Stimulated activated CD8-positive, alpha-beta memory T cell treated with anti-CD3 and anti-CD28 coated beads, Interleukin-15, amount 100 ng/mL, for 1 hour (primary cell): ENCODE data around the gene CREB3.

Experiments
- DNase-seq: peaks from one replicate; pipeline ENCODE4 v3.0.0-alpha.2; 2020; ENCODE audit warnings: low read depth

The CREB3 gene

DNA sequence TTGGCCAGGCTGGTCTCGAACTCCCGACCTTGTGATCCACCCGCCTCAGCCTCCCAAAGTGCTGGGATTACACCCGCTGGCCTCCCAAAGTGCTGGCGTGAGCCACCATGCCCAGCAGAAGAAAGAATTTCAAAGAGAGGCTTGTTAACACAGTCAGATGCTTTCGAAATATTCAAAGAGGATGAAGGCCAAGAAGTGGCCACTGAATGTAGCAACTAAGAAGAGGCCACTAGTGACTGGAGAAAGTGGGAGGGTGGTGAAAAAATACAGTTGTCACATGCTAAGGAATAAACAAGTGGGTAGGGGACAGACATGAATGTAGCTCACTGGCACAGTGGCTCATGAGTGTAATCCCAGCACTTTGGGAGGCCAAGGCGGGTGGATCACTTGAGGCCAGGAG lies 29.8 kb upstream of the CREB3 start:
- no peak for DNase-seq

- no peak for DNase-seq
Observed at GRCh38 chr9:35703906-35704672, 28.4 kb upstream of the CREB3 start.

DNA sequence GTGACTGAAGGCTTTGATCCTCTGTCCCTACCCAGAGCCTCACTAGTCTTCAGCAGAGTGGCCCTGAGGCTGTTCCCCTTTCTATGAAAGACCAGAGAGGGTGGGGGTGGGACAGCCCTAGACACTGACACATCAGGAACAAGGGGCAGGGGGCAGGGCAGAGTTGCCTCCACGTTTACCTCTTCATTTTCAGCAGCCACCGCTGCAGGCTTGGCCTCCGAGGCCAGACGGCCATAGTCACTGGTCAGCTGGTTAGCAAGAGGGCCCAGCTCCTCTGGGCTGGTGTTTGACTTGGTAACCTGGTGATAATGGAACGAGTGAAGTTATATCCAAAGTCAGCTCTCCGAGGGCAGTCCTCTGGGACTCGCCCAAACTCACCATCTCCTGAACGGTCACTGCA lies 27.1 kb upstream of the CREB3 start:
- DNase-seq = no peak

GRCh38 chr9:35705836-35706430 lies 26.5 kb upstream of the CREB3 start:
- DNase-seq = no peak

GRCh38 chr9:35706951-35707350 lies 25.5 kb upstream of the CREB3 start:
- DNase-seq = no peak

DNA sequence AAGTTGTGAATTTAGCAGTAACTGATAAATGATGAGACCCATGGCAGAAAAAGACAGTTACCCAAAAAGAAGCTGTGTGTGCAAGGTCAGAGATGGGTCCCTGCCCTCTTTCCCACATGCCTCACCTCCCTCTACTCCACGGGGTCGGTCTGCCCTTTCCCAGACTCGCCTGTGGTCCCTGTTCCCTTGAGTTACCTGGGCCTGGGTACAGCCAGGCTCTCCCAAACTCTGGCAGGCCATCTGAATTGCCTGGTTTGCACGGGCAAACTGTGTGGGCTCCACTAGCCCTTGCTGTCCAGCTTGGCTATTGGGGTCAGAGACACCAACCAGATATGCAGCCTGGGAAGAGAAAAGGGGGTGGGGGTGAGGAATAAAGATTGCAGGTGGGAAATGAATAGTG lies 24.3 kb upstream of the CREB3 start:
- DNase-seq = no peak

DNA sequence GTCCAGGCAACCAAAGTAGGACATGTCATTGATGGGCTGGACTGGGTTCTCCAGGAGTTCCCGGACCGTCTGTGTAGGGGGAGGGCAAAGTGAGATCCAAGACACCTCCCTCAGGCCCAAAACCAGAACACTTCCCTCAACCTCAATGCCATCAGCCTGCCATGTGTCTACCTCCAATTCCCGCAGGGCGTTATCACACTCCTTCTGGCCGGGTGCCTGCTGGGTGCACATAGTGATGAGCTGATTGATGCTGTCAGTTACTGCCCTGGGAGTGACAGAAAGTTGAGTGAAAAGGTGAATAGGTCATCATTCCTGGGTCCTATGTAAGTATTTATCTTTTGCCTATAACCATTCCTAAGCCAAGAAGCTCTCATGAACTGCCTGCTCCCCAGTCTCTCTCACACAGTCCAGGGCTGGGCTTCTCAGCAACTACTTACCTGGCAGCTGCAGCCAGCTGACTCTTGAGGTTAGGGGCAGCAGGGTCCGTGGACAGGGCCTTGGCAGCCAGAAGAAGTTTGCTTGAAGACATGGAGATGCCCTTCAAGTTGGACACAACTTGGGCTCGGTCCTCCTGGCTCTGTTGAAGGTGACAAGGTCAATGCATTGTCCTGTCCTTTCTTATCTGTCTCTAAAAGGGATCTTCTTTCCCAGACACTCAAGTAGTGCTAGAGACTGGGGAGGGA lies 21.5 kb upstream of the CREB3 start:
- DNase-seq = no peak

- DNase-seq = no peak
Observed at GRCh38 chr9:35711501-35712428, 20.7 kb upstream of the CREB3 start.

DNA sequence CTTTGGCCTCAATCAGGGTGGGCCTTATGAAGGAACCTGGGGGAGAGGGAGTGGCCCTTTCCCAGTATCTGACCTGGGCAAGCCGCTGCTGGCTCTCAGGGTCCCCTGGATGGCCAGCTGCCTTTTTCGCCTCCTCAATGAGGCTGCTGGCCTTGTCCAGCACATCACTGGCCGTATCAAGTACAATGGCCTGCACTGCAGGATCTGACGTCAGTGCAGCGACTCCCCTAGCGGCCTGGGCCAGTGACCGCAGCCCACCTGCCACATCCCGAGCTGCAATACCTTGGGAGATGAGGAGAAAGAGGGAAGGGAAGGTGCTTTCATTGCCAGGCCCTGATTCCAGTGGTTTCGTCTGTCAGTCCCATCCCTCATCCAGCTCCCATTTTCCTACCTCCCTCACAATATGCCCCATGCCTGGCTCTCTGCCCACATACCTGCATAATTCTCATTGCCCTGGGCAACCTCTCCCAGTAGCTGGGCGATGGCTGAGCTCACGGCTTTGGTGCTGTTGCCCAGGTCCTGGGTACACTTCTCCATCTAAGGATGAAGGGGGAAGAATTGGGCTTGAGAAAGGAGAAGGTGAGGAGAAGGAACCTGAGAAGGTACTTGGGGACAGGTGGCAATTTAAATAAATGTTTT lies 19.6 kb upstream of the CREB3 start:
- DNase-seq = no peak

DNA sequence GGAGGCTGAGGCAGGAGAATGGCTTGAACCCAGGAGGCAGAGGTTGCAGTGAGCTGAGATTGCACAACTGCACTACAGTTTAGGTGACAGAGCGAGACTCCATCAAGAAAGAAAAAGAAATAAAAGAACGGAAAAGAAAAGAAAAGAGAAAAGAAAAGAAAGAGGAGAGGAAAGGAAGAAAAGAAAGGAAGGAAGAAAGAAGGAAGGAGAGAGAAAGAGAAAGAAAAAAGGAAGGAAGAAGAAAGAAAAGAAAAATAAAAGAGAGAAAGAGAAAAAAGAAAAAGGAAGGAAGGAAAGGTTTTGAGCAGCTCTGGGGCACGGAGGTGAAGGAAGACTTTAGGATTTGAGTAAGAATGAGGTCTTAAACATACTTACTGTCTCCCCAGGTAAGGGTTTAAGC lies 18.9 kb upstream of the CREB3 start:
- no peak for DNase-seq

GRCh38 chr9:35714123-35714522 lies 18.3 kb upstream of the CREB3 start:
- no peak for DNase-seq

- DNase-seq = no peak
Observed at GRCh38 chr9:35714579-35715252, 17.8 kb upstream of the CREB3 start.

DNA sequence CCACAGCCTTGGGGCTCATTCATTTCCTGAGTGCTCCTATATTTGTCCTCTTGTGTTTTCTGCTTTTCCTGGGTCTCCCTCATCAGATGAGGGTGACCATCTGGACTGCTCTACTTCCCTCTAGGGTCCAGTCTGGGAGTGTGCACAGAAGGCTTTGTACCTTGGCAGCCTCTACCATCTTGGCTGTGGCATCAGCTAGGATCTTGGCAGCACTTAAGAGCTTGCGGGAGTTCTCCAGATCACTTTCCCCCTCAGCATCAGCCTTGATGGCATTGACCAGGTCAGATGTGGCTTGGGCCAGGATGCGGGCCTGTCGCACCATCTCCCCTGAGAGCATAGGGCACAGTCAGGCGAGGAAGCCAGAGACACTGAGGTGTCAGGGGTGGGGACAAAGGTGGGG lies 16.2 kb upstream of the CREB3 start:
- no peak for DNase-seq

- no peak for DNase-seq
Observed at GRCh38 chr9:35717132-35717870, 15.2 kb upstream of the CREB3 start.

GRCh38 chr9:35718721-35719511 lies 13.6 kb upstream of the CREB3 start:
- no peak for DNase-seq

GRCh38 chr9:35719546-35719945 lies 12.9 kb upstream of the CREB3 start:
- DNase-seq = no peak

DNA sequence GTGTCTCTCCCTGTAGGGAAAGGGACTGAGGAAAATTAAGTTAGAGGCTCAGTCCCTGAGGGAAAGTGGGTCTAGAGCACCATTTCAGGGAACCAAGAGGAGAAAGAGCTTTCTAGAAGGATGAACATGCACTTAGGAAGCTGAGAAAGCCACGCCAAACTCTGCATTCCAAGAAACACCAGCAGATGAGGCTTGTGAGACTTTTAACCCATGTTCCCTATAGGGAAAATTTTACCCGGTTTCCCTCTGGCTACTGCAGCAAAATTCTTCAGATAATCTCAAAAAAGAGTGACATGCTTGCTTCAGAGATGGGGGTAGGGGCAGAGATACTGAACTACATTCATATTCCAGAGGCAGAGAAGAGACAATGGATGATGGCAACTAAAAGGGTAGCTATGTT lies 9.0 kb upstream of the CREB3 start:
- no peak for DNase-seq

DNA sequence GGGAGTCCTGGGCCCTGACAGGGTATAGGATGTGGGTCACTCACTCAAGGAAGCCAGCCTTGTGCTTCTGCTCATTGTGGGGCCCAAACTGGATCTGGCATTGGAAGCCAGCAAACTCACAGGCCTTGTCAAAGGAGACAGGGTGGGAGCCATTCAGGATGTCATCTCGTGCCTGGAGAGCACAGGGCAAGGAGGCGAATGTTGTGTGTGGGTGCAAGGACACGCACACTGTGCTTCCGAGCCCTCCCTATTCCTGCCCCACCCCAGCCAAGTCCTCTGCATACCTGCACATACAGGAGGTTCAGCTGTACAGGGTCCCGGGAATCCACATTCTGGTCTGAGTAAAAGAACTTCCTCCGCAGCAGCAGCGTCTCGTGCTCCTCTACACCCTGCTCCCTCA lies 8.6 kb upstream of the CREB3 start:
- DNase-seq = no peak

GRCh38 chr9:35725362-35725761 lies 7.1 kb upstream of the CREB3 start:
- DNase-seq = no peak

GRCh38 chr9:35726931-35727330 lies 5.5 kb upstream of the CREB3 start:
- no peak for DNase-seq
